GM12878 (cell line): ENCODE data around the gene TMEM41B. TPM values are rescaled to one million over a fixed set of nuclear protein-coding genes. Genes with fewer than 3 reads are reported as not detected.

ENCODE experiments used
- ATAC-seq: fragments of 200-7000 bp; cut with Tn5 transposase; 3 replicates; pipeline ENCODE4 v1.9.1; 2020; ENCODE audit warnings: mild to moderate bottlenecking, moderate library complexity
- BruUV-seq: library from RNA; stranded (reverse); fragments of 400-500 nt; replicated peaks from 2 replicates; lab custom pipeline; 2021; lab: Mats Ljungman, UMichigan
- CTCF ChIA-PET: fragments of 300-600 bp; sonication (Branson Sonifier 250); formaldehyde crosslinking; extraction: SDS; loops from one replicate; lab custom pipeline; 2021; ENCODE audit warnings: inconsistent platforms; lab: Yijun Ruan, JAX
- POLR2A ChIA-PET: fragments of 350-600 bp; formaldehyde crosslinking; extraction: SDS; loops from one replicate; lab custom pipeline; 2021; ENCODE audit warnings: inconsistent platforms; lab: Charles Lee
- RAD21 ChIA-PET: fragments of 300-600 bp; sonication (Branson Sonifier 250); formaldehyde crosslinking; loops from one replicate; lab custom pipeline; 2023; ENCODE audit warnings: antibody characterized with exemption; ENCODE audit not compliant: unreplicated experiment; lab: Charles Lee
- SMC1A ChIA-PET: fragments of 300-600 bp; sonication (Branson Sonifier 250); formaldehyde crosslinking; loops from one replicate; lab custom pipeline; 2023; ENCODE audit not compliant: unreplicated experiment, uncharacterized antibody; lab: Charles Lee
- DNase-seq: peaks from one replicate; pipeline ENCODE4 v3.0.0-alpha.2; 2011; ENCODE audit warnings: low read depth, low spot score
- FAIRE-seq: peaks from 3 replicates; lab custom pipeline; 2011; peaks lifted over from hg19 to GRCh38; lab: Jason Lieb, UNC
- H2AFZ ChIP-seq: 2 replicates; pipeline ENCODE4 v1.6.0; 2011; ENCODE audit warnings: low read depth, low read length, control low read depth; ENCODE audit not compliant: control insufficient read depth
- H3K27ac ChIP-seq: 2 replicates; pipeline ENCODE4 v1.5.1; 2011; ENCODE audit warnings: control low read depth; ENCODE audit not compliant: control insufficient read depth, insufficient read depth
- H3K27me3 ChIP-seq, 2 experiments: replicated peaks in 1 of 2; 2 replicates each; pipeline versions ENCODE4 v1.6.0 to v1.6.1; 2011; ENCODE audit warnings: low read length in 1 of 2; ENCODE audit not compliant: control insufficient read depth in 2 of 2, insufficient read depth in 2 of 2
- H3K36me3 ChIP-seq, 2 experiments: 2 replicates each; pipeline ENCODE4 v1.5.1; 2011; ENCODE audit warnings: low read length in 1 of 2; ENCODE audit not compliant: control insufficient read depth in 2 of 2, insufficient read depth in 2 of 2
- H3K4me1 ChIP-seq: 2 replicates; pipeline ENCODE4 v1.6.1; 2011; ENCODE audit warnings: mild to moderate bottlenecking, low read length, moderate library complexity, mixed read lengths; ENCODE audit not compliant: control insufficient read depth, insufficient read depth
- H3K4me2 ChIP-seq: 2 replicates; pipeline ENCODE4 v1.6.0; 2011; ENCODE audit warnings: control low read depth; ENCODE audit not compliant: control insufficient read depth, insufficient read depth
- H3K4me3 ChIP-seq: fragments of 200-600 bp; sonication (generic); 2 replicates; pipeline ENCODE4 v1.5.1; 2016
- H3K79me2 ChIP-seq: 2 replicates; pipeline ENCODE4 v1.6.0; 2011; ENCODE audit warnings: low read length; ENCODE audit not compliant: control insufficient read depth, insufficient read depth
- H3K9ac ChIP-seq: 2 replicates; pipeline ENCODE4 v1.8.0; 2011; ENCODE audit warnings: low read length, control low read depth, mixed read lengths; ENCODE audit not compliant: control insufficient read depth, insufficient read depth
- H3K9me3 ChIP-seq: replicated peaks from 3 replicates; pipeline ENCODE4 v1.5.1; 2011; ENCODE audit warnings: mild to moderate bottlenecking, low read length; ENCODE audit not compliant: control insufficient read depth, insufficient read depth
- H4K20me1 ChIP-seq: 2 replicates; pipeline ENCODE4 v1.6.0; 2011; ENCODE audit not compliant: control insufficient read depth, insufficient read depth
- CREB1 ChIP-seq: IDR thresholded peaks from 2 replicates; pipeline ENCODE4 v1.6.1; 2012; ENCODE audit warnings: low read depth, mild to moderate bottlenecking, inconsistent platforms
- MTA2 ChIP-seq: fragments of 450-650 bp; IDR thresholded peaks from 2 replicates; pipeline ENCODE4 v1.6.1; 2016; ENCODE audit warnings: low read depth, mild to moderate bottlenecking, moderate library complexity
- NBN ChIP-seq: fragments of 450-650 bp; IDR thresholded peaks from 2 replicates; pipeline ENCODE4 v1.6.1; 2016
- NR2F1 ChIP-seq: fragments of 450-650 bp; conservative IDR thresholded peaks from 2 replicates; pipeline ENCODE4 v1.6.1; 2017; ENCODE audit warnings: mild to moderate bottlenecking
- NRF1 ChIP-seq: conservative IDR thresholded peaks from 2 replicates; pipeline ENCODE4 v1.6.1; 2011; ENCODE audit warnings: mild to moderate bottlenecking, low read depth, low read length, improper control_type of control experiment
- PML ChIP-seq: IDR thresholded peaks from 2 replicates; pipeline ENCODE4 v1.6.1; 2012; ENCODE audit warnings: low read length, inconsistent platforms
- RAD21 ChIP-seq: IDR thresholded peaks from 2 replicates; pipeline ENCODE4 v1.6.1; 2011; ENCODE audit warnings: mild to moderate bottlenecking, low read depth, low read length, moderate library complexity; ENCODE audit not compliant: insufficient read depth
- RELA ChIP-seq: fragments of 450-650 bp; IDR thresholded peaks from 2 replicates; pipeline ENCODE4 v1.8.0; 2014; ENCODE audit warnings: borderline replicate concordance; ENCODE audit not compliant: partially characterized antibody
- SPI1 ChIP-seq: IDR thresholded peaks from 2 replicates; pipeline ENCODE4 v1.6.1; 2011; ENCODE audit warnings: low read depth, mild to moderate bottlenecking, low read length, moderate library complexity, borderline replicate concordance; ENCODE audit not compliant: insufficient read depth
- SUZ12 ChIP-seq: fragments of 200-600 bp; sonication (generic); IDR thresholded peaks from one replicate; pipeline ENCODE4 v1.6.1; 2018; ENCODE audit warnings: antibody characterized with exemption, mild to moderate bottlenecking; ENCODE audit not compliant: unreplicated experiment
- TCF12 ChIP-seq: IDR thresholded peaks from 2 replicates; pipeline ENCODE4 v1.6.1; 2011; ENCODE audit warnings: low read depth, mild to moderate bottlenecking, low read length
- TCF7 ChIP-seq: IDR thresholded peaks from 2 replicates; pipeline ENCODE4 v1.6.1; 2014; ENCODE audit warnings: antibody characterized with exemption, borderline replicate concordance
- USF2 ChIP-seq: IDR thresholded peaks from 2 replicates; pipeline ENCODE4 v1.6.1; 2011; ENCODE audit warnings: low read depth, low read length, improper control_type of control experiment, borderline replicate concordance
- ZNF622 ChIP-seq: fragments of 450-650 bp; IDR thresholded peaks from 2 replicates; pipeline ENCODE4 v1.6.1; 2017; ENCODE audit warnings: mild to moderate bottlenecking, inconsistent platforms
- WGBS: methylation state at CpG from one replicate; pipeline ENCODE4 v1.1.6; 2016; ENCODE audit warnings: low lambda C conversion rate; ENCODE audit not compliant: insufficient replicate concordance, insufficient coverage; ENCODE audit errors: missing lambda C conversion rate; 5-methylcytosine and 5-hydroxymethylcytosine counted together
- in situ Hi-C: fragments of 300-500 bp; cut with MboI; formaldehyde crosslinking; loops from 9 replicates; pipeline ENCODE4 v1.14.3; 2018; ENCODE audit warnings: mixed read lengths
- intact Hi-C: fragments of 100-400 bp; cut with micrococcal nuclease; formaldehyde crosslinking; loops from one replicate; pipeline ENCODE4 v1.14.2; 2022; ENCODE audit not compliant: unreplicated experiment
- polyA plus RNA-seq, 11 experiments: library from polyadenylated mRNA; depleted of rRNA in 4 of 11; unstranded in 6 of 11; stranded (reverse) in 5 of 11; fragments of >200 nt; fragmentation: Nextera tagmentation in 4 of 11; fragmentation: Illumina TruSeq in 1 of 11; extraction: Ambion mirVana in 4 of 11; extraction: Trizol in 1 of 11; gene quantifications; 1 replicate in 1 of 11; 2 replicates in 10 of 11; pipeline versions ENCODE4 v1.2.1 to v1.2.3, GENCODE V29; 2011 to 2016; ENCODE audit warnings: inconsistent platforms in 2 of 11, missing spikeins in 2 of 11, low read depth in 1 of 11
- total RNA-seq, 4 experiments: library from RNA; depleted of rRNA in 3 of 4; stranded (reverse); fragments of >200 nt in 3 of 4; fragmentation: Illumina TruSeq in 1 of 4; extraction: Trizol in 1 of 4; gene quantifications; 2 replicates each; pipeline versions ENCODE4 v1.2.1 to v1.2.3, GENCODE V29; 2013 to 2021

The TMEM41B gene
- total and polyA plus RNA-seq, 10 of the 15 experiments (the other 5 are each of a cell fraction or from before 2014, with no cell fraction given), result 8.0 to 31.0 (median 20.5) TPM

DNA sequence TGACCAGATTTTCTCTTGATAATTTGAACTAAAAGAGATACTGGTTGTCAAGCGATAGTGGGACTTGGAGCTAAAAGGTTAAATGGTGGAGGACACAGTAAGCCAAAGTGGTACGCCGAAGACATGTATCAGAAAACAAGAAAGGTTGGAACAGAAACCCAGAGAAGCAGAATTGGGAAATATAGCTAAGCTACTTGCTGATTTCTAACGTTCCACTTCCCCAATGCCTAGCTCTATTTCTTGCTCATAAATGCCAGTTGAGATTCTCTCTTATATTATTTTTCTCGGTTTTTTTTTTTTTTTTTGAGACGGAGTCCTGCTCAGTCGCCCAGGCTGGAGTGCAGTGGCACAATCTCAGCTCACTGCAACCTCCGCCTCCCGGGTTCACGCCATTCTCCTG is 12.7 kb downstream of the TMEM41B start:
- intact Hi-C loops, result no loop called here
- SMC1A ChIA-PET, result interaction anchor here (0.6 to 2.2 kb wide), 10 partner anchors 10 to 206 kb away, joined by 3 to 12 read pairs (median 3); no protein-coding TSS in a partner anchor
- no peaks in the 10 kb centered on the region for H3K27me3 ChIP-seq
- RAD21 ChIA-PET, result interaction anchor here (1.0 kb wide), 1 partner anchor 11 kb away, joined by 3 read pairs; no protein-coding TSS in a partner anchor
- POLR2A ChIA-PET, result interaction anchor here (1.1 to 2.0 kb wide), 4 partner anchors 10 to 159 kb away, joined by 3 to 18 read pairs (median 7); partner anchors contain the start of gene ZNF143
- no peak overlapping the region for H2AFZ ChIP-seq
- BruUV-seq, result no TSS peak
- H3K36me3 ChIP-seq, result no peaks in the 10 kb centered on the region; a peak in 1 of 4 replicates
- no peaks in the 10 kb centered on the region for H4K20me1 ChIP-seq
- H3K9ac ChIP-seq, result no peak overlapping the region
- no peaks in the 10 kb centered on the region; the same call in 1 of the 2 replicates for H3K4me1 ChIP-seq
- no peaks in the 10 kb centered on the region for H3K9me3 ChIP-seq
- in situ Hi-C loops, result no loop called here
- ATAC-seq (no peak), DNase-seq (no peak), FAIRE-seq (no peak)
- H3K4me3 ChIP-seq, result no peak overlapping the region
- TF ChIP-seq SPI1 (peak; percentile 14; the same call in 1 of the 2 replicates), NR2F1 (no peak)
- H3K4me2 ChIP-seq, result no peak overlapping the region
- H3K79me2 ChIP-seq, result no peaks in the 10 kb centered on the region; the same call in none of the 2 replicates
- CTCF ChIA-PET, result interaction anchor here (0.6 to 1.4 kb wide), 2 partner anchors 205 to 422 kb away, joined by 5 read pairs; no protein-coding TSS in a partner anchor
- no peak overlapping the region for H3K27ac ChIP-seq
- WGBS, result 73% methylated on average over 8 of the region's 10 CpGs

GRCh38 chr11:9293646-9294045 is 20.7 kb downstream of the TMEM41B start:
- Histone ChIP-seq H3K79me2 (no peaks in the 10 kb centered on the region), H3K9ac (no peak overlapping the region), H3K27ac (no peak overlapping the region), H2AFZ (no peak overlapping the region), H4K20me1 (no peaks in the 10 kb centered on the region), H3K4me2 (no peak overlapping the region), H3K4me3 (no peak overlapping the region), H3K4me1 (no peaks in the 10 kb centered on the region), H3K9me3 (no peaks in the 10 kb centered on the region), H3K36me3 (no peaks in the 10 kb centered on the region; a peak in 2 of 4 replicates), H3K27me3 (no peaks in the 10 kb centered on the region)
- ATAC-seq, result no peak
- BruUV-seq, result no TSS peak
- 94% methylated on average over 7 of the region's 7 CpGs for WGBS
- no peak for FAIRE-seq
- ChIA-PET CTCF (interaction anchor here (1.1 kb wide), 1 partner anchor 10 kb away, joined by 4 read pairs; no protein-coding TSS in a partner anchor), POLR2A (no interaction called here), SMC1A (interaction anchor here (1.1 to 1.2 kb wide), 2 partner anchors 13 to 17 kb away, joined by 3 read pairs; no protein-coding TSS in a partner anchor), RAD21 (interaction anchor here (1.2 kb wide), 1 partner anchor 14 kb away, joined by 3 read pairs; no protein-coding TSS in a partner anchor)
- DNase-seq, result no peak
- in situ Hi-C loops, result no loop called here
- intact Hi-C loops, result no loop called here
- TF ChIP-seq MTA2, result no peak
- TF ChIP-seq NBN, result no peak
- no peak for TF ChIP-seq RELA
- TF ChIP-seq RAD21, result no peak
- no peak for TF ChIP-seq TCF7
- no peak for TF ChIP-seq USF2
- TF ChIP-seq SUZ12, result no peak
- TF ChIP-seq TCF12, result no peak
- TF ChIP-seq ZNF622, result no peak
- no peak for TF ChIP-seq PML
- TF ChIP-seq CREB1, result no peak
- no peak for TF ChIP-seq NRF1
